ENCODE results near the gene USP51. TPM values are rescaled to one million over a fixed set of nuclear protein-coding genes. Genes with fewer than 3 reads are reported as not detected.
"Not testable (repeated sequence)": the region's sequence is repeated elsewhere in the genome, so short reads cannot be mapped to it uniquely, and the experiment has no call there.

USP51 gene
- 8.1 and 8.6 TPM in 2 replicates for total RNA-seq
- long read RNA-seq, partial matches to known transcripts, result 0 of 2 reads
- long read RNA-seq, other reads (novel, unspliced or antisense), result 2 of 2 reads

DNA sequence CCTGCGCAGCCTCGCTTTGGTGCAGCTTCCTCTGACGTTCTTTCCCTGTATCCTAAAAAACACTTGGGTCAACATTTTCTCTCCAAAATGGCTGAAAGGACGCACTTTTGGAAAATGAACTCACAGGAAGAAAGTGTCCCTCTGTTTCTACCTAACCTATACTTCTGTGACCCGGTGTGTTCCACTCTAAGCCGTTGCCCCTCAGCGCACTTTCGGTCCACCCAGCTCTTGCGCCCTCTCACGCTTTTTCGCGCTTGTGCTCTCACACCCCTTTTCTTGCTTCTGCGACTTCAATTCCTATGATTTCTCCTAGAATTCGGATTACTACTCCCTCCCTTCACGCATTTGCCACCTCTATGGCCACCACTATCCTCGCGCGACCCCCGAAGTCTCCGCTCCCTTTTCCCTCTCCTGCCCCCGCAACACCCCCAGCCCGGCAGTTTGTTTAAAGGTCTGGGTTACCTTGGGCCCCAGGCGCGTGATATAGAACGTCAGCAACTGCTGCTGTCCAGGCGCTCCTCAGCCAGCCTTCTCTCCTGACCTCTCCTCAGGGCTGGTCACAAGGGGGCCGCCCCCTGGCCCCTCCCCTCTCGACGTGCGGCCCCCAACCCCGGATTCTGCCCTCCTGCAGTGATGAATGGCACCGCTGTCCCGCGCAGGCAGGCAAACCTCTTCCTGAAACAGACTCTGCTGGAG lies at the start of gene USP51:
USP51 (minus strand) TSS at position 535 of the 696 bp plus-strand sequence. CDS start 909 bp downstream, outside the sequence.
- H3K36me3 Mint-ChIP-seq (ENCODE audit: insufficient read depth), result peaks cover 2% of the 10 kb centered on the region
- H3K9me3 Mint-ChIP-seq (ENCODE audit: low read depth), result peaks cover 7% of the 10 kb centered on the region
- DNase-seq (ENCODE audit: low spot score, unreplicated experiment), result no peak

DNA sequence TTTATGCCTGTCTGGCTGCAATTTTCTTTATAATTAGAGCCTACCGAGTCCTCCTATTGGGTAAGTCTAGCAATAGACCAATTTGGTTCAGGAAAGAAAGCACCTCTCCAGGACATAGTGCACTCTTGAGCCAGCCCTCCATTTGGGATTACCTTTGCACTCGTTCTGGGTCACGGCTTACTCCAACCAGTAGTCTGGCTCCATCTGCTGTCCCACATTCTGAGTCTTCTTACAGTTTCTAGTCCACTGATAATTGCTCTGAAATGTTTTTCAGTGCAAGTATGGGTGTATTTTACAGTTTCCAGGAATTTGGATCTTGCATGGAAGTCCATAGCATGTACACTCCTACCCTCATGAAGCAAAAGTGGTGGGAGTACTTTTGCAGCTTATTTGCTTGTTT lies 34.8 kb upstream of the USP51 start:
- no peak overlapping the region for H3K4me3 Mint-ChIP-seq (ENCODE audit: low read depth)
- DNase-seq (ENCODE audit: low spot score, unreplicated experiment), result no peak
- TF ChIP-seq, protein P1, sequence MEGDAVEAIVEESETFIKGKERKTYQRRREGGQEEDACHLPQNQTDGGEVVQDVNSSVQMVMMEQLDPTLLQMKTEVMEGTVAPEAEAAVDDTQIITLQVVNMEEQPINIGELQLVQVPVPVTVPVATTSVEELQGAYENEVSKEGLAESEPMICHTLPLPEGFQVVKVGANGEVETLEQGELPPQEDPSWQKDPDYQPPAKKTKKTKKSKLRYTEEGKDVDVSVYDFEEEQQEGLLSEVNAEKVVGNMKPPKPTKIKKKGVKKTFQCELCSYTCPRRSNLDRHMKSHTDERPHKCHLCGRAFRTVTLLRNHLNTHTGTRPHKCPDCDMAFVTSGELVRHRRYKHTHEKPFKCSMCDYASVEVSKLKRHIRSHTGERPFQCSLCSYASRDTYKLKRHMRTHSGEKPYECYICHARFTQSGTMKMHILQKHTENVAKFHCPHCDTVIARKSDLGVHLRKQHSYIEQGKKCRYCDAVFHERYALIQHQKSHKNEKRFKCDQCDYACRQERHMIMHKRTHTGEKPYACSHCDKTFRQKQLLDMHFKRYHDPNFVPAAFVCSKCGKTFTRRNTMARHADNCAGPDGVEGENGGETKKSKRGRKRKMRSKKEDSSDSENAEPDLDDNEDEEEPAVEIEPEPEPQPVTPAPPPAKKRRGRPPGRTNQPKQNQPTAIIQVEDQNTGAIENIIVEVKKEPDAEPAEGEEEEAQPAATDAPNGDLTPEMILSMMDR (IDR thresholded peaks at IDR 0.05; ENCODE audit: unreplicated experiment), result peak; percentile 13
- H3K9me3 Mint-ChIP-seq (ENCODE audit: low read depth), result peaks cover 20% of the 10 kb centered on the region
- H3K27me3 Mint-ChIP-seq, result no peaks in the 10 kb centered on the region
- no peaks in the 10 kb centered on the region for H3K4me1 Mint-ChIP-seq (ENCODE audit: low read depth)
- no peak overlapping the region for H3K27ac Mint-ChIP-seq
- H3K36me3 Mint-ChIP-seq (ENCODE audit: insufficient read depth), result no peaks in the 10 kb centered on the region

More for the DNA sequence above, at the start of gene USP51:
- TF ChIP-seq, protein P1 (IDR thresholded peaks at IDR 0.05; ENCODE audit: unreplicated experiment), result no peak
- H3K4me3 Mint-ChIP-seq (ENCODE audit: low read depth), result peak within 1 kb of the TSS; percentile 89
- peak within 1 kb of the TSS; percentile 99 for H3K27ac Mint-ChIP-seq
- H3K4me1 Mint-ChIP-seq (ENCODE audit: low read depth), result no peaks in the 10 kb centered on the region
- no peaks in the 10 kb centered on the region for H3K27me3 Mint-ChIP-seq

GRCh38 chrX:55523356-55523755 lies 33.7 kb upstream of the USP51 start:
- Mint-ChIP-seq H3K27ac (no peak overlapping the region), H3K27me3 (no peaks in the 10 kb centered on the region), H3K4me3 (ENCODE audit: low read depth) (no peak overlapping the region), H3K4me1 (ENCODE audit: low read depth) (no peaks in the 10 kb centered on the region), H3K36me3 (ENCODE audit: insufficient read depth) (no peaks in the 10 kb centered on the region), H3K9me3 (ENCODE audit: low read depth) (peaks cover 16% of the 10 kb centered on the region)
- DNase-seq (ENCODE audit: low spot score, unreplicated experiment), result no peak
- TF ChIP-seq, protein P1 (IDR thresholded peaks at IDR 0.05; ENCODE audit: unreplicated experiment), result no peak

DNA sequence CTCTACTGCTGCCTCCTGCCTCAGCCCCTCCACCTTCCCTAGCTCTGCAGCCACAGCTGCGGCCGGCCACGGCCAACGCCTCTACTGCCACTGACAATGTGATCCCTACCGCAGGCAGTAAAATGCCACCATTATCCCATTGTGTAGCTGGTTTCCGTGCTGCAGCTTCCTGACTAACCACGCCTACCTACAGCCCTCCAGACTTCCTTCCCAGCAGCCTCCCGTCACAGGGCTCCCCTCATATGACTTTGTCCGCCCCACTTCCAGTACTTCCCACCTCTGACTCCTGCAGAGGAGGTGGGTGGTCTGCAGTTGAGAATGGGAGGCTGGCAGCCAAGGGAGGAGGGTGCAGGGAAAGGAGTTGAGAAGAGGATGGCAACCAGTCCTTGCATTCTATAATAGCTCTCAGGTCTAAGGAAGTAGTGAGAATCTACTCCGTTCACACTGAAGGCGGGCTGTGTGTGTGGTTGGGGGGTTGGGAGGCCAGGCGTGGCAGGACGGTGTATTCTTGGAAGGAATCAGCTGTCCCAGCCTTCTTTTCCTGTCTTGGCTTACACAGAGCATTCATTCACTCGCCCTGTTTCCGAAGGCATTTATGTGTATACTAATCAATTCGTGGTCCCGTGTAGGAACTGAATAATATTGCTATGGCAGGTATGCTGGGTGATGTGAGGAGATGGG lies 33.1 kb upstream of the USP51 start:
- no peak for DNase-seq (ENCODE audit: low spot score, unreplicated experiment)
- TF ChIP-seq, protein P1 (IDR thresholded peaks at IDR 0.05; ENCODE audit: unreplicated experiment), result no peak
- no peaks in the 10 kb centered on the region for H3K27me3 Mint-ChIP-seq
- H3K9me3 Mint-ChIP-seq (ENCODE audit: low read depth), result peaks cover 16% of the 10 kb centered on the region
- no peaks in the 10 kb centered on the region for H3K36me3 Mint-ChIP-seq (ENCODE audit: insufficient read depth)
- H3K4me3 Mint-ChIP-seq (ENCODE audit: low read depth), result no peak overlapping the region
- no peak overlapping the region for H3K27ac Mint-ChIP-seq
- no peaks in the 10 kb centered on the region for H3K4me1 Mint-ChIP-seq (ENCODE audit: low read depth)

GRCh38 chrX:55521687-55522086 lies 32.0 kb upstream of the USP51 start:
- Mint-ChIP-seq H3K4me3 (ENCODE audit: low read depth) (no peak overlapping the region), H3K36me3 (ENCODE audit: insufficient read depth) (no peaks in the 10 kb centered on the region), H3K27me3 (no peaks in the 10 kb centered on the region), H3K27ac (no peak overlapping the region), H3K9me3 (ENCODE audit: low read depth) (peaks cover 13% of the 10 kb centered on the region), H3K4me1 (ENCODE audit: low read depth) (no peaks in the 10 kb centered on the region)
- DNase-seq (ENCODE audit: low spot score, unreplicated experiment), result no peak
- TF ChIP-seq, protein P1 (IDR thresholded peaks at IDR 0.05; ENCODE audit: unreplicated experiment), result no peak

DNA sequence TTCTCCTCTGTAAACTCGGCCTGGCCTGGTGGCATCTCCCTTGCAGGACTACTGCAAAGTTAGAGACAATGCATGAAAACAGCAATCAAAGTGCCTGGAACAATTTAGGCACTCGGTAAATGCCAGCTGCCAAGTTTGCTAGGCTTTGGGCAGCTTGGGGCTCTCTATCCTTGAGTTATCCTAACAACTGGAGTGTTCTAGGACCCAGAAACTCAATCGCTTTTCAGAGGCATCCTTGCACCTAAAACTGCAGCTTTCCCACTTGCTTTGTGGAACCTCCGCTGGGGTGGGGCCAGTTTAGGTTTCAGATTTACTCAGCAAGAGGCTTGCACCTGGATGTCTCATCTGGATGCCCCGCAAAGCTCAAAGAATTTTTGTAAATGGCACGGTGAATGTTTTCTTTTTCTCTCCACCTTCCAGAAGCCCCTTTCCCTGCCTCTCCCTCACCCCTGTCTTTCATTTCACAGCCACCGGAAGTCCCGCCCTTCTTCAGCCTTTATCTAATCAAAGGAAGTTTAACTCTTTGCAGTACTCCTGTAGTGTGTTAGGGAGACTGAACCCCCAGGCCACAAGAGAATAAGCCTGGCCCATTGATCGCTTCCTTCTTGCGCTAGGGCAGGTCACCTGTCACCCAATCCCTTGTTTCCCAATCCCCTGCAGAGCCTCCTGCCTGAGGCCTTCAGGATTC lies 27.3 kb upstream of the USP51 start:
- H3K27me3 Mint-ChIP-seq; H3K27ac Mint-ChIP-seq; H3K9me3 Mint-ChIP-seq (ENCODE audit: low read depth); H3K4me1 Mint-ChIP-seq (ENCODE audit: low read depth); H3K4me3 Mint-ChIP-seq (ENCODE audit: low read depth); H3K36me3 Mint-ChIP-seq (ENCODE audit: insufficient read depth); DNase-seq (ENCODE audit: low spot score, unreplicated experiment): not testable (repeated sequence)

DNA sequence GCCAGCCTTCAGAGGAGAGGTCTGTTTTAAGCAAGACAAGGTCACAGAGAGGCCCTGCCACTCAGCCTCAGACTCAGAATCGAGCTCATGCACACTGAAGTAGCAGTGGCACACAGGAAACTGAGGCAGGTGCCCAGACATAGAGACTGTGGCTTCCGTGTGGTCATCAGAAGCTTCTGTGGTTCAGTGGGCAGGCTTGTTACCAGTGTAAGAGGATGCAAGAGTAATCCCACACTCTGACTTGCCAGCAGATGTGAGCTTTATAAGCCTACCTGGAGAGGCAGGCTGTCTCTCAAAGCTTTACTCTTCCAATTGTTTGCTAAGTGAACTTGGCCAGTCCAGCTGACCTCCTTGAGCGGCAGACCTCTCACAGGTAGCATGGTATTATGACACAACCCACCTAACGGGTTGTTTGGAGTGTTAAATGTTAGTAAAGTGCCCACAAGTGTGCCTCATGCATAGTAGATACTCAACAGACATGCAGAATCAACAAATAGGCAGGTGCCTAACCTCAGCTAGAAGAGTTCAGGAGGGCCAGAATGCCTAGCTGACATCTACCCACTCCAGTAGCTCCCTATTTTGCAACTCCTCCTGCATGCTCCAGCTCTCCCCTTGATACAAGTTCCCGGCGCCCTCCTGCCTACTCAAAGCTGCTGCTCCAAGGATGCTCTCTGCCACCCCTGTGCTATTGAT lies 23.5 kb upstream of the USP51 start:
- DNase-seq (ENCODE audit: low spot score, unreplicated experiment); H3K4me3 Mint-ChIP-seq (ENCODE audit: low read depth); H3K4me1 Mint-ChIP-seq (ENCODE audit: low read depth); H3K27me3 Mint-ChIP-seq; H3K36me3 Mint-ChIP-seq (ENCODE audit: insufficient read depth); H3K27ac Mint-ChIP-seq; H3K9me3 Mint-ChIP-seq (ENCODE audit: low read depth): not testable (repeated sequence)
